GM23338 (cell line): ENCODE data around the gene LRCH4. TPM values are rescaled to one million over a fixed set of nuclear protein-coding genes. Genes with fewer than 3 reads are reported as not detected.

Experiments
- ATAC-seq: fragments of 200-7000 bp; cut with Tn5 transposase; 3 replicates; pipeline ENCODE4 v1.9.1; 2020
- DNase-seq: peaks from one replicate; pipeline ENCODE4 v3.0.0-alpha.2; 2015; ENCODE audit warnings: low spot score
- H2AFZ ChIP-seq: fragments of 200-600 bp; sonication (generic); 2 replicates; pipeline ENCODE4 v1.8.0; 2016; ENCODE audit warnings: antibody characterized with exemption, mild to moderate bottlenecking, moderate library complexity
- H3F3A ChIP-seq: fragments of 200-600 bp; sonication (generic); replicated peaks from 2 replicates; pipeline ENCODE4 v1.8.0; 2017; ENCODE audit warnings: antibody characterized with exemption, mixed run types, low read depth
- H3K27ac ChIP-seq: fragments of 200-600 bp; sonication (generic); 2 replicates; pipeline ENCODE4 v1.6.1; 2016; ENCODE audit warnings: low read depth
- H3K27me3 ChIP-seq: fragments of 200-600 bp; sonication (generic); 2 replicates; pipeline ENCODE4 v1.8.0; 2016; ENCODE audit warnings: mild to moderate bottlenecking, mixed run types, moderate library complexity; ENCODE audit not compliant: insufficient read depth
- H3K36me3 ChIP-seq: fragments of 200-600 bp; sonication (generic); 2 replicates; pipeline ENCODE4 v1.8.0; 2016; ENCODE audit warnings: mild to moderate bottlenecking; ENCODE audit not compliant: insufficient read depth
- H3K4me1 ChIP-seq: fragments of 200-600 bp; sonication (generic); 2 replicates; pipeline ENCODE4 v1.8.0; 2016; ENCODE audit warnings: mild to moderate bottlenecking, moderate library complexity; ENCODE audit not compliant: insufficient read depth
- H3K4me2 ChIP-seq: fragments of 200-600 bp; sonication (generic); 2 replicates; pipeline ENCODE4 v1.7.1; 2017; ENCODE audit warnings: mixed run types
- H3K4me3 ChIP-seq: fragments of 200-600 bp; sonication (generic); 2 replicates; pipeline ENCODE4 v1.6.1; 2016; ENCODE audit warnings: mixed run types
- H3K79me2 ChIP-seq: fragments of 200-600 bp; sonication (generic); replicated peaks from 2 replicates; pipeline ENCODE4 v1.8.0; 2017; ENCODE audit warnings: mild to moderate bottlenecking; ENCODE audit not compliant: insufficient read depth
- H3K9me2 ChIP-seq: fragments of 200-600 bp; sonication (generic); 2 replicates; pipeline ENCODE4 v1.8.0; 2017; ENCODE audit not compliant: insufficient read depth
- H4K20me1 ChIP-seq: fragments of 200-600 bp; sonication (generic); replicated peaks from 2 replicates; pipeline ENCODE4 v1.8.0; 2017; ENCODE audit warnings: mild to moderate bottlenecking; ENCODE audit not compliant: insufficient read depth
- H3K27ac Mint-ChIP-seq: 2 replicates; pipeline ENCODE4 v1.8.0; 2020; ENCODE audit warnings: inconsistent platforms, mild to moderate bottlenecking, moderate library complexity, mixed read lengths
- H3K27me3 Mint-ChIP-seq: 3 replicates; pipeline ENCODE4 v1.8.0; 2022; ENCODE audit warnings: low read depth, mild to moderate bottlenecking, moderate library complexity, mixed read lengths, inconsistent platforms; ENCODE audit not compliant: insufficient read depth, poor library complexity
- H3K36me3 Mint-ChIP-seq: 3 replicates; pipeline ENCODE4 v1.8.0; 2021; ENCODE audit warnings: low read depth, mild to moderate bottlenecking, inconsistent platforms, moderate library complexity, mixed read lengths
- H3K4me1 Mint-ChIP-seq: 3 replicates; pipeline ENCODE4 v1.8.0; 2020; ENCODE audit warnings: mild to moderate bottlenecking, inconsistent platforms, mixed read lengths
- H3K4me3 Mint-ChIP-seq: 3 replicates; pipeline ENCODE4 v1.8.0; 2021; ENCODE audit warnings: moderate library complexity, mild to moderate bottlenecking, inconsistent platforms, mixed read lengths
- H3K9me3 Mint-ChIP-seq: 3 replicates; pipeline ENCODE4 v1.8.0; 2020; ENCODE audit warnings: moderate library complexity, mild to moderate bottlenecking, inconsistent platforms, mixed read lengths
- EZH2phosphoT487 ChIP-seq: fragments of 200-600 bp; sonication (generic); IDR thresholded peaks from one replicate; pipeline ENCODE4 v1.8.1; 2018; ENCODE audit warnings: antibody characterized with exemption; ENCODE audit not compliant: unreplicated experiment
- NANOG ChIP-seq: IDR thresholded peaks from 2 replicates; pipeline ENCODE4 v1.6.1; 2016; ENCODE audit warnings: antibody characterized with exemption, borderline replicate concordance
- POLR2AphosphoS5 ChIP-seq: IDR thresholded peaks from 2 replicates; pipeline ENCODE4 v1.6.1; 2016; ENCODE audit warnings: antibody characterized with exemption, low read depth
- STAT1 ChIP-seq: IDR thresholded peaks from one replicate; pipeline ENCODE4 v1.6.1; 2016; ENCODE audit warnings: antibody characterized with exemption; ENCODE audit not compliant: unreplicated experiment
- ZNF114 ChIP-seq: fragments of 250-450 bp; sonication (Bioruptor Pico); IDR thresholded peaks from 2 replicates; pipeline ENCODE4 v1.5.0; 2020; ENCODE audit warnings: mild to moderate bottlenecking, moderate library complexity
- ZNF331 ChIP-seq: fragments of 250-450 bp; sonication (Bioruptor Pico); IDR thresholded peaks from 2 replicates; pipeline ENCODE4 v1.5.0; 2020; ENCODE audit warnings: low read depth, mild to moderate bottlenecking, moderate library complexity
- polyA plus RNA-seq: library from polyadenylated mRNA; unstranded; fragments of >200 nt; fragmentation: Nextera tagmentation; extraction: Ambion mirVana; gene quantifications from 2 replicates; pipeline ENCODE4 v1.2.1, GENCODE V29; 2016
- total RNA-seq: library from RNA; depleted of rRNA; stranded (reverse); fragments of >200 nt; shearing (Covaris generic); gene quantifications from 2 replicates; pipeline ENCODE4 v1.2.3, GENCODE V29; 2014
- TF ChIP-seq, protein P1 (sequence below): IDR thresholded peaks from one replicate; pipeline ENCODE4 v1.6.1; 2018; ENCODE audit warnings: antibody characterized with exemption; ENCODE audit not compliant: unreplicated experiment
- TF ChIP-seq, protein P2 (sequence below): IDR thresholded peaks from 2 replicates; pipeline ENCODE4 v1.6.1; 2016; ENCODE audit warnings: antibody characterized with exemption
- TF ChIP-seq, protein P3 (sequence below): fragments of 250-450 bp; sonication (Bioruptor Pico); IDR thresholded peaks from 2 replicates; pipeline ENCODE4 v1.5.0; 2020; ENCODE audit warnings: mild to moderate bottlenecking, moderate library complexity

LRCH4 gene
- total and polyA plus RNA-seq, 2 experiments from 2014 or later: 21.4 to 51.0 TPM

DNA sequence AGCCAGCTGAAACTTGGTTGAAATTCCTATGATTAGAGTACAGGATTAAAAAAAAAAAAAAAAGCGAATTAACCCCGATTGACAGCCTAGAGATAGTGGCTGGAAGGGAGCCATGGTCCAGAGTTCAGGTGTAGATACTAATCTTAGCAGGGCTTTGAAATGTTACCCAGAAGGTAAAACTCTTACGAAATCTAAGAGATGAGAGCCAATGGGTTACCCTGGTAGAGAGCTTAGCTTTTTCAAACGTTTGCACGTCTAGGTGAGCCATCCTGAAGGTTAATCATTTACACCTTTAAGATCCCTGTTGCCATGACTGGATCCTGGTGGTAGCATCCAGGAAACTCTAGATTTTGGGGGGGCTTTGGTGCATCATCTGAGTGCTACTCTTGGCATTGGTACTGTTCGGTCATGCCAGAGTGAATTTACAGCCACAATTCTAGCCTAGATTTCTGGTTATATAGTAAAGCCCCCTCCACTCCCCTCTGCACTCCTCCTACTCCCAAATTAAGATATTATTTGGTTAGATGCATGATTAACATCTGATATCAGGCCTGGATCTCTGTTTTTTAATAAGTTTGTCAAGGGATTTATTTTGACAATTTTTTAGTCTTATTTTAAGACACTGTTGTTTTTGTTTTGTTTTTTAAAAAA lies 45.7 kb downstream of the LRCH4 start (continued):
- TF ChIP-seq, protein P1, sequence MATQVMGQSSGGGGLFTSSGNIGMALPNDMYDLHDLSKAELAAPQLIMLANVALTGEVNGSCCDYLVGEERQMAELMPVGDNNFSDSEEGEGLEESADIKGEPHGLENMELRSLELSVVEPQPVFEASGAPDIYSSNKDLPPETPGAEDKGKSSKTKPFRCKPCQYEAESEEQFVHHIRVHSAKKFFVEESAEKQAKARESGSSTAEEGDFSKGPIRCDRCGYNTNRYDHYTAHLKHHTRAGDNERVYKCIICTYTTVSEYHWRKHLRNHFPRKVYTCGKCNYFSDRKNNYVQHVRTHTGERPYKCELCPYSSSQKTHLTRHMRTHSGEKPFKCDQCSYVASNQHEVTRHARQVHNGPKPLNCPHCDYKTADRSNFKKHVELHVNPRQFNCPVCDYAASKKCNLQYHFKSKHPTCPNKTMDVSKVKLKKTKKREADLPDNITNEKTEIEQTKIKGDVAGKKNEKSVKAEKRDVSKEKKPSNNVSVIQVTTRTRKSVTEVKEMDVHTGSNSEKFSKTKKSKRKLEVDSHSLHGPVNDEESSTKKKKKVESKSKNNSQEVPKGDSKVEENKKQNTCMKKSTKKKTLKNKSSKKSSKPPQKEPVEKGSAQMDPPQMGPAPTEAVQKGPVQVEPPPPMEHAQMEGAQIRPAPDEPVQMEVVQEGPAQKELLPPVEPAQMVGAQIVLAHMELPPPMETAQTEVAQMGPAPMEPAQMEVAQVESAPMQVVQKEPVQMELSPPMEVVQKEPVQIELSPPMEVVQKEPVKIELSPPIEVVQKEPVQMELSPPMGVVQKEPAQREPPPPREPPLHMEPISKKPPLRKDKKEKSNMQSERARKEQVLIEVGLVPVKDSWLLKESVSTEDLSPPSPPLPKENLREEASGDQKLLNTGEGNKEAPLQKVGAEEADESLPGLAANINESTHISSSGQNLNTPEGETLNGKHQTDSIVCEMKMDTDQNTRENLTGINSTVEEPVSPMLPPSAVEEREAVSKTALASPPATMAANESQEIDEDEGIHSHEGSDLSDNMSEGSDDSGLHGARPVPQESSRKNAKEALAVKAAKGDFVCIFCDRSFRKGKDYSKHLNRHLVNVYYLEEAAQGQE: no peak

DNA sequence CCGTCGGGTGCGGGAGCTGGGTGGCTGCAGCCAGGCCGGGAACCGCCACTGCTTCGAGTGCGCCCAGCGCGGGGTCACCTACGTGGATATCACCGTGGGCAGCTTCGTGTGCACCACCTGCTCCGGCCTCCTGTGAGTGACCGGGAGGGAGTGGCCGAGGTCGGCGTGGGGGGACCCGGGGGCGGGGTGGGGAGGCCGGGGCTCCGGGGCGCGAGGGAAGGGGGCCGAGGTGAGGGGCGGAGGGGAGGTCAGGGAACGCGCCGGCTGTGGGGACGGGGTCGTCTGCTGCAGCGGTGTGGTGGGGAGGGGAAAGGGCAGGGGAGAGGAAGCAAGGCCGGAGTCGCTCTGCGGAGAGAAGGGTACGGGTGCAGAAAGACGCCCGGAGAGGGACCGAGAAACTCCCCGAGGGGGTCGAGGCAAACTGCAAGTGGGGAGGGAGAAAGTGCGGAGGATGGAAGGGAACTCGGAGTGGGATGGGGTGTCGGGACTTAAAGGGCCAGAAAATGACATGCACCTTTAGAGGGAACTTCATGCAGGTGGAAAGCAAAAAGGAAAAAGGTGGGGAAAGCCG lies 46.4 kb downstream of the LRCH4 start:
- H3K79me2 ChIP-seq: peaks cover 9% of the 10 kb centered on the region
- Mint-ChIP-seq H3K9me3 (no peaks in the 10 kb centered on the region; the same call in 2 of the 3 replicates), H3K27ac (no peak overlapping the region), H3K4me1 (peaks cover 40% of the 10 kb centered on the region), H3K4me3 (peak overlapping the region; percentile 73), H3K36me3 (no peaks in the 10 kb centered on the region), H3K27me3 (peaks cover 34% of the 10 kb centered on the region)
- H3K27me3 ChIP-seq: peaks cover 10% of the 10 kb centered on the region
- peaks cover 37% of the 10 kb centered on the region for H3K4me1 ChIP-seq
- 0 out of 2 replicates have a peak, but pooled peaks cover 2% of the 10 kb centered on the region for H4K20me1 ChIP-seq
- no peak overlapping the region for H3K27ac ChIP-seq
- no peak overlapping the region for H2AFZ ChIP-seq
- no peaks in the 10 kb centered on the region for H3K9me2 ChIP-seq
- ATAC-seq (peak; percentile 7), DNase-seq (peak; percentile 39)
- H3K4me2 ChIP-seq: peak overlapping the region; percentile 89
- TF ChIP-seq ZNF331 (no peak), EZH2phosphoT487 (no peak), STAT1 (no peak), NANOG (no peak), POLR2AphosphoS5 (no peak), ZNF114 (no peak)
- TF ChIP-seq, protein P2, sequence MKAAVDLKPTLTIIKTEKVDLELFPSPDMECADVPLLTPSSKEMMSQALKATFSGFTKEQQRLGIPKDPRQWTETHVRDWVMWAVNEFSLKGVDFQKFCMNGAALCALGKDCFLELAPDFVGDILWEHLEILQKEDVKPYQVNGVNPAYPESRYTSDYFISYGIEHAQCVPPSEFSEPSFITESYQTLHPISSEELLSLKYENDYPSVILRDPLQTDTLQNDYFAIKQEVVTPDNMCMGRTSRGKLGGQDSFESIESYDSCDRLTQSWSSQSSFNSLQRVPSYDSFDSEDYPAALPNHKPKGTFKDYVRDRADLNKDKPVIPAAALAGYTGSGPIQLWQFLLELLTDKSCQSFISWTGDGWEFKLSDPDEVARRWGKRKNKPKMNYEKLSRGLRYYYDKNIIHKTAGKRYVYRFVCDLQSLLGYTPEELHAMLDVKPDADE: no peak
- TF ChIP-seq, protein P3, sequence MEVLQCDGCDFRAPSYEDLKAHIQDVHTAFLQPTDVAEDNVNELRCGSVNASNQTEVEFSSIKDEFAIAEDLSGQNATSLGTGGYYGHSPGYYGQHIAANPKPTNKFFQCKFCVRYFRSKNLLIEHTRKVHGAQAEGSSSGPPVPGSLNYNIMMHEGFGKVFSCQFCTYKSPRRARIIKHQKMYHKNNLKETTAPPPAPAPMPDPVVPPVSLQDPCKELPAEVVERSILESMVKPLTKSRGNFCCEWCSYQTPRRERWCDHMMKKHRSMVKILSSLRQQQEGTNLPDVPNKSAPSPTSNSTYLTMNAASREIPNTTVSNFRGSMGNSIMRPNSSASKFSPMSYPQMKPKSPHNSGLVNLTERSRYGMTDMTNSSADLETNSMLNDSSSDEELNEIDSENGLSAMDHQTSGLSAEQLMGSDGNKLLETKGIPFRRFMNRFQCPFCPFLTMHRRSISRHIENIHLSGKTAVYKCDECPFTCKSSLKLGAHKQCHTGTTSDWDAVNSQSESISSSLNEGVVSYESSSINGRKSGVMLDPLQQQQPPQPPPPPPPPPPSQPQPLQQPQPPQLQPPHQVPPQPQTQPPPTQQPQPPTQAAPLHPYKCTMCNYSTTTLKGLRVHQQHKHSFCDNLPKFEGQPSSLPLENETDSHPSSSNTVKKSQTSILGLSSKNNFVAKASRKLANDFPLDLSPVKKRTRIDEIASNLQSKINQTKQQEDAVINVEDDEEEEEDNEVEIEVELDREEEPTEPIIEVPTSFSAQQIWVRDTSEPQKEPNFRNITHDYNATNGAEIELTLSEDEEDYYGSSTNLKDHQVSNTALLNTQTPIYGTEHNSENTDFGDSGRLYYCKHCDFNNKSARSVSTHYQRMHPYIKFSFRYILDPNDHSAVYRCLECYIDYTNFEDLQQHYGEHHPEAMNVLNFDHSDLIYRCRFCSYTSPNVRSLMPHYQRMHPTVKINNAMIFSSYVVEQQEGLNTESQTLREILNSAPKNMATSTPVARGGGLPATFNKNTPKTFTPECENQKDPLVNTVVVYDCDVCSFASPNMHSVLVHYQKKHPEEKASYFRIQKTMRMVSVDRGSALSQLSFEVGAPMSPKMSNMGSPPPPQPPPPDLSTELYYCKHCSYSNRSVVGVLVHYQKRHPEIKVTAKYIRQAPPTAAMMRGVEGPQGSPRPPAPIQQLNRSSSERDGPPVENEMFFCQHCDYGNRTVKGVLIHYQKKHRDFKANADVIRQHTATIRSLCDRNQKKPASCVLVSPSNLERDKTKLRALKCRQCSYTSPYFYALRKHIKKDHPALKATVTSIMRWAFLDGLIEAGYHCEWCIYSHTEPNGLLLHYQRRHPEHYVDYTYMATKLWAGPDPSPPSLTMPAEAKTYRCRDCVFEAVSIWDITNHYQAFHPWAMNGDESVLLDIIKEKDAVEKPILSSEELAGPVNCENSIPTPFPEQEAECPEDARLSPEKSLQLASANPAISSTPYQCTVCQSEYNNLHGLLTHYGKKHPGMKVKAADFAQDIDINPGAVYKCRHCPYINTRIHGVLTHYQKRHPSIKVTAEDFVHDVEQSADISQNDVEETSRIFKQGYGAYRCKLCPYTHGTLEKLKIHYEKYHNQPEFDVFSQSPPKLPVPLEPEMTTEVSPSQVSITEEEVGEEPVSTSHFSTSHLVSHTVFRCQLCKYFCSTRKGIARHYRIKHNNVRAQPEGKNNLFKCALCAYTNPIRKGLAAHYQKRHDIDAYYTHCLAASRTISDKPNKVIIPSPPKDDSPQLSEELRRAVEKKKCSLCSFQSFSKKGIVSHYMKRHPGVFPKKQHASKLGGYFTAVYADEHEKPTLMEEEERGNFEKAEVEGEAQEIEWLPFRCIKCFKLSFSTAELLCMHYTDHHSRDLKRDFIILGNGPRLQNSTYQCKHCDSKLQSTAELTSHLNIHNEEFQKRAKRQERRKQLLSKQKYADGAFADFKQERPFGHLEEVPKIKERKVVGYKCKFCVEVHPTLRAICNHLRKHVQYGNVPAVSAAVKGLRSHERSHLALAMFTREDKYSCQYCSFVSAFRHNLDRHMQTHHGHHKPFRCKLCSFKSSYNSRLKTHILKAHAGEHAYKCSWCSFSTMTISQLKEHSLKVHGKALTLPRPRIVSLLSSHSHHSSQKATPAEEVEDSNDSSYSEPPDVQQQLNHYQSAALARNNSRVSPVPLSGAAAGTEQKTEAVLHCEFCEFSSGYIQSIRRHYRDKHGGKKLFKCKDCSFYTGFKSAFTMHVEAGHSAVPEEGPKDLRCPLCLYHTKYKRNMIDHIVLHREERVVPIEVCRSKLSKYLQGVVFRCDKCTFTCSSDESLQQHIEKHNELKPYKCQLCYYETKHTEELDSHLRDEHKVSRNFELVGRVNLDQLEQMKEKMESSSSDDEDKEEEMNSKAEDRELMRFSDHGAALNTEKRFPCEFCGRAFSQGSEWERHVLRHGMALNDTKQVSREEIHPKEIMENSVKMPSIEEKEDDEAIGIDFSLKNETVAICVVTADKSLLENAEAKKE (CRISPR knock-in tag): no peak
- peak overlapping the region; percentile 71 for H3K4me3 ChIP-seq
- H3F3A ChIP-seq: peaks cover 9% of the 10 kb centered on the region; the same call in 1 of the 2 replicates
- H3K36me3 ChIP-seq: no peaks in the 10 kb centered on the region
